Stimulated activated memory B cell treated with anti-CD40 and anti-IgM and Interleukin-4, amounts not matched to agents 10 μg/mL and 1 μg/mL and 100 μg/mL, for 72 hours (primary cell): ENCODE results near the gene SPPL2B.
A peak's percentile ranks its signal among the peaks of the same experiment; 100 is the strongest.

ENCODE experiments used
- ATAC-seq: fragments of 150-1000 bp; cut with Tn5 transposase; 2 replicates; pipeline ENCODE4 v1.10.0; 2021
- H3K27ac Mint-ChIP-seq: one replicate; pipeline ENCODE4 v1.8.0; 2022; ENCODE audit warnings: mild to moderate bottlenecking, mixed read lengths
- H3K27me3 Mint-ChIP-seq: one replicate; pipeline ENCODE4 v1.8.0; 2022; ENCODE audit warnings: mixed read lengths
- H3K36me3 Mint-ChIP-seq: one replicate; pipeline ENCODE4 v1.8.0; 2022; ENCODE audit warnings: mixed read lengths
- H3K4me1 Mint-ChIP-seq: one replicate; pipeline ENCODE4 v1.8.0; 2022; ENCODE audit warnings: mixed read lengths
- H3K4me3 Mint-ChIP-seq: one replicate; pipeline ENCODE4 v1.8.0; 2022; ENCODE audit warnings: mild to moderate bottlenecking, moderate library complexity, mixed read lengths
- H3K9me3 Mint-ChIP-seq: one replicate; pipeline ENCODE4 v1.8.0; 2022; ENCODE audit warnings: mixed read lengths

The SPPL2B gene

GRCh38 chr19:2290441-2291184, 37.9 kb upstream of the SPPL2B start:
- H3K4me3 Mint-ChIP-seq, result peak overlapping the region; percentile 86
- no peaks in the 10 kb centered on the region for H3K9me3 Mint-ChIP-seq
- peak; percentile 37 for ATAC-seq
- H3K27me3 Mint-ChIP-seq, result no peaks in the 10 kb centered on the region
- peaks cover 31% of the 10 kb centered on the region for H3K36me3 Mint-ChIP-seq
- peak overlapping the region; percentile 97 for H3K27ac Mint-ChIP-seq
- peaks cover 57% of the 10 kb centered on the region for H3K4me1 Mint-ChIP-seq

GRCh38 chr19:2291185-2291751, 37.2 kb upstream of the SPPL2B start:
- H3K36me3 Mint-ChIP-seq, result peaks cover 31% of the 10 kb centered on the region
- H3K27me3 Mint-ChIP-seq, result no peaks in the 10 kb centered on the region
- peaks cover 55% of the 10 kb centered on the region for H3K4me1 Mint-ChIP-seq
- no peak for ATAC-seq
- peak overlapping the region; percentile 86 for H3K4me3 Mint-ChIP-seq
- peak overlapping the region; percentile 97 for H3K27ac Mint-ChIP-seq
- H3K9me3 Mint-ChIP-seq, result no peaks in the 10 kb centered on the region

- H3K9me3 Mint-ChIP-seq, result no peaks in the 10 kb centered on the region
- H3K27ac Mint-ChIP-seq, result peak overlapping the region; percentile 76
- H3K36me3 Mint-ChIP-seq, result peaks cover 31% of the 10 kb centered on the region
- H3K4me3 Mint-ChIP-seq, result peak overlapping the region; percentile 66
- ATAC-seq, result no peak
- no peaks in the 10 kb centered on the region for H3K27me3 Mint-ChIP-seq
- H3K4me1 Mint-ChIP-seq, result peaks cover 29% of the 10 kb centered on the region
Measured at GRCh38 chr19:2294687-2295335, 33.7 kb upstream of the SPPL2B start.

GRCh38 chr19:2296141-2296540, 32.3 kb upstream of the SPPL2B start:
- H3K4me3 Mint-ChIP-seq, result no peak overlapping the region
- H3K4me1 Mint-ChIP-seq, result peaks cover 41% of the 10 kb centered on the region
- no peaks in the 10 kb centered on the region for H3K27me3 Mint-ChIP-seq
- H3K9me3 Mint-ChIP-seq, result no peaks in the 10 kb centered on the region
- peaks cover 26% of the 10 kb centered on the region for H3K36me3 Mint-ChIP-seq
- no peak for ATAC-seq
- H3K27ac Mint-ChIP-seq, result no peak overlapping the region

- Mint-ChIP-seq H3K27ac (peak overlapping the region; percentile 57), H3K4me1 (peaks cover 38% of the 10 kb centered on the region), H3K4me3 (no peak overlapping the region), H3K9me3 (peaks cover 2% of the 10 kb centered on the region), H3K27me3 (peaks cover 14% of the 10 kb centered on the region), H3K36me3 (no peaks in the 10 kb centered on the region)
- no peak for ATAC-seq
Measured at GRCh38 chr19:2300533-2300932, 28.0 kb upstream of the SPPL2B start.

- Mint-ChIP-seq H3K36me3 (no peaks in the 10 kb centered on the region), H3K4me1 (peaks cover 54% of the 10 kb centered on the region), H3K4me3 (peak overlapping the region; percentile 67), H3K9me3 (peaks cover 2% of the 10 kb centered on the region), H3K27me3 (peaks cover 32% of the 10 kb centered on the region), H3K27ac (peak overlapping the region; percentile 64)
- peak; percentile 62 for ATAC-seq
Measured at GRCh38 chr19:2302319-2303210, 25.9 kb upstream of the SPPL2B start.

GRCh38 chr19:2303211-2303798, 25.2 kb upstream of the SPPL2B start:
- peaks cover 34% of the 10 kb centered on the region for H3K27me3 Mint-ChIP-seq
- H3K4me1 Mint-ChIP-seq, result peaks cover 55% of the 10 kb centered on the region
- no peaks in the 10 kb centered on the region for H3K36me3 Mint-ChIP-seq
- H3K9me3 Mint-ChIP-seq, result peaks cover 2% of the 10 kb centered on the region
- peak; percentile 4 for ATAC-seq
- H3K27ac Mint-ChIP-seq, result peak overlapping the region; percentile 64
- H3K4me3 Mint-ChIP-seq, result peak overlapping the region; percentile 67

GRCh38 chr19:2305452-2306280, 22.8 kb upstream of the SPPL2B start:
- no peaks in the 10 kb centered on the region for H3K36me3 Mint-ChIP-seq
- peaks cover 57% of the 10 kb centered on the region for H3K27me3 Mint-ChIP-seq
- peak overlapping the region; percentile 19 for H3K27ac Mint-ChIP-seq
- H3K4me3 Mint-ChIP-seq, result no peak overlapping the region
- H3K4me1 Mint-ChIP-seq, result peaks cover 58% of the 10 kb centered on the region
- H3K9me3 Mint-ChIP-seq, result peaks cover 2% of the 10 kb centered on the region
- ATAC-seq, result no peak

GRCh38 chr19:2306281-2306806, 22.1 kb upstream of the SPPL2B start:
- peaks cover 61% of the 10 kb centered on the region for H3K27me3 Mint-ChIP-seq
- H3K36me3 Mint-ChIP-seq, result no peaks in the 10 kb centered on the region
- peaks cover 2% of the 10 kb centered on the region for H3K9me3 Mint-ChIP-seq
- H3K4me3 Mint-ChIP-seq, result no peak overlapping the region
- ATAC-seq, result no peak
- peaks cover 51% of the 10 kb centered on the region for H3K4me1 Mint-ChIP-seq
- peak overlapping the region; percentile 19 for H3K27ac Mint-ChIP-seq

- Mint-ChIP-seq H3K27ac (no peak overlapping the region), H3K9me3 (peaks cover 2% of the 10 kb centered on the region), H3K4me1 (peaks cover 47% of the 10 kb centered on the region), H3K27me3 (peaks cover 61% of the 10 kb centered on the region), H3K36me3 (no peaks in the 10 kb centered on the region), H3K4me3 (no peak overlapping the region)
- ATAC-seq, result no peak
Measured at GRCh38 chr19:2306971-2307370, 21.5 kb upstream of the SPPL2B start.

- H3K27me3 Mint-ChIP-seq, result peaks cover 61% of the 10 kb centered on the region
- no peaks in the 10 kb centered on the region for H3K36me3 Mint-ChIP-seq
- peak overlapping the region; percentile 54 for H3K4me3 Mint-ChIP-seq
- H3K9me3 Mint-ChIP-seq, result peaks cover 2% of the 10 kb centered on the region
- no peak overlapping the region for H3K27ac Mint-ChIP-seq
- peaks cover 45% of the 10 kb centered on the region for H3K4me1 Mint-ChIP-seq
- ATAC-seq, result no peak
Measured at GRCh38 chr19:2307518-2308012, 20.9 kb upstream of the SPPL2B start.

- H3K4me1 Mint-ChIP-seq, result peaks cover 44% of the 10 kb centered on the region
- no peak for ATAC-seq
- H3K27ac Mint-ChIP-seq, result peak within 1 kb of the TSS; percentile 24
- no peaks in the 10 kb centered on the region for H3K36me3 Mint-ChIP-seq
- peaks cover 61% of the 10 kb centered on the region for H3K27me3 Mint-ChIP-seq
- peaks cover 2% of the 10 kb centered on the region for H3K9me3 Mint-ChIP-seq
- peak within 1 kb of the TSS; percentile 63 for H3K4me3 Mint-ChIP-seq
Measured at GRCh38 chr19:2308114-2308556, 20.3 kb upstream of the SPPL2B start, which contains the start of gene LINGO3. Gene LINGO3, minus strand, starts transcription at chr19:2308154. Its CDS starts 16,378 bp downstream, at chr19:2291776.

GRCh38 chr19:2309734-2310362, 18.6 kb upstream of the SPPL2B start:
- Mint-ChIP-seq H3K27ac (no peak overlapping the region), H3K36me3 (no peaks in the 10 kb centered on the region), H3K27me3 (peaks cover 49% of the 10 kb centered on the region), H3K9me3 (no peaks in the 10 kb centered on the region), H3K4me1 (peaks cover 32% of the 10 kb centered on the region), H3K4me3 (no peak overlapping the region)
- ATAC-seq, result no peak
